ENCODE results near the gene CEP290.
"Not testable (repeated sequence)": the region's sequence is repeated elsewhere in the genome, so short reads cannot be mapped to it uniquely, and the experiment has no call there.

Gene CEP290

DNA sequence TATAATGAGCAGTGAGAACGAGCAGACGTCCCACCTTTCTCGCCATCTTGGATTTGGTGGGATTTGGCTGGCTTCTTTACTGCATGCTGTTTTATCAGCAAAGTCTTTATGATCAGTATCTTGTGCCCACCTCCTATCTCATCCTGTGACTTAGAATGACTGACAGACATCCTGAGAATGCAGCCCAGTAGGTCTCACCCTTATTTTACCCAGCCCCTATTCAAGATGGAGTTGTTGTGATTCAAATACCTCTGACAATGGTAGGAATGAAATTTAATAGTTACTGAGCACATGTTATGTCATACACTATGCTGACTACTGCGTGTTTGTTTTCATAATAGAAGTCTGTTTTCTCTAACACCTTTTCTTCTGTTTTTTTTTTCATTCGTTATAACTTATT lies 2.1 kb upstream of the CEP290 start:
- no peak for DNase-seq

DNA sequence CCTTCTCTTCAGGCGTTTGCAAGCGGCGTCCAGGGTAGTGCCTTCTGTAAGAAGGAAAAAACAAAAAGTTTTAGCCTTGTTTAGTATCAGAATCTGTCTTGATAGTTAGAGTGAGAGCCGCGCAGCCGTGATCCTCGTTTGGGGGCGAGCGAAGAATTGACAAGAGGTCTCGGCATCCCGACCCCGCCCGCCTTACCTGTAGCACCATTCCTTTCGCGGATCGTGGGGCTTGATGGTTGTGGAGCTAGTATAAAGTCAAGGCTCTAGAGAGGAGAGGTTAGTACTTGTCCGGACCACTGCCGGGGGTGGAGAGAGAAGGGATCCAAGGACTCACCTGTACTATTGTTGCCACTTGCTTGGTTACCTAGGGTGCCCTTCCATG lies 713 bp upstream of the CEP290 start:
- no peak for DNase-seq

DNA sequence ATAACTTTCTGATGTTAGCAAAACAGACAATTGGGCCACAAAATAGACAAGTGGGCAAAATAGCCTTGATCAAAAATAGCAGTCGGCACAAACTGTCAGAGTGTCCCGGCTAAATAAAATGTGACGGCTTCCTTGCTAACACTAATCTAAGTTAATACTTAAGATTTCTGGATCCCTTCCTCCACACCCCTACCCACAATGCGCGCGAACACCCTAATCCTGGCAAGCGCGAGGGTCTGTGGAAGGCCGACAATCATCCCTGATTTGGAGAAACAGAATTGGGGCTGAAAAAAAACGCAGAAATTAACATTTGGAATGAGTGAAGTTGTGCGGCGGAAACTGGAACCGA lies 489 bp downstream of the CEP290 start:
- DNase-seq: no peak

GRCh38 chr12:88139711-88140110 lies 2.2 kb downstream of the CEP290 start:
- DNase-seq: not testable (repeated sequence)

GRCh38 chr12:88133181-88133580 lies 8.7 kb downstream of the CEP290 start:
- not testable (repeated sequence) for DNase-seq

GRCh38 chr12:88132392-88132791 lies 9.5 kb downstream of the CEP290 start:
- no peak for DNase-seq

- DNase-seq: no peak
These were observed 14.0 kb downstream of the CEP290 start for GRCh38 chr12:88127855-88128254.

GRCh38 chr12:88127099-88127498 lies 14.8 kb downstream of the CEP290 start:
- DNase-seq: no peak

- DNase-seq: no peak
These were observed 19.2 kb downstream of the CEP290 start for GRCh38 chr12:88122666-88123065.

- no peak for DNase-seq
These were observed 28.0 kb downstream of the CEP290 start for GRCh38 chr12:88113871-88114270.

DNA sequence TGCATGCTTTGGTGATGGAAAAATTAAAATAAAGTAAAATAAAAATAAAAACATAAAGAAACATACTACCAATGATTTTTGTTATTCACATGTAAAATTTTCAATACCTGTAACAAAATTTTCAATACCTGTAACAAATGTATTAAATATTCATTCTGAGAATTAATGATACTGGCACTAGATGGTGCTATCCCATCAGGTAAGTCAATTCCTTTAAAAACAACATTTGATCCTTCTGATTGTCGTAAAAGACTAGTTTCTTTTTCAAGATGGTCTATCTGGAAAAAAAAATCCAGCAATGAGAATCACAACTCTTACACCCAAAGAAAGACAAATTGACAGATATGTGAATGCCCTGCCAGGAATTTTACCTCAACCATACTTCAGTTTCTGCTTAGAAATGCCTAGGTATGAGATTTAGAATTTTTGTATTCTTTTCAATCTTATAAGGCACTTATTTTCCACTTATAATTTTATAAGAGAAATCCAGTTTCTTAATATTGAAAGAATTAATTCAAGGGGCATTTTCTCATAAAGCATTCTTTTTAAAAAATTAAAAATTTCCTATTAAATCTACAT lies 30.7 kb downstream of the CEP290 start:
- DNase-seq: no peak

DNA sequence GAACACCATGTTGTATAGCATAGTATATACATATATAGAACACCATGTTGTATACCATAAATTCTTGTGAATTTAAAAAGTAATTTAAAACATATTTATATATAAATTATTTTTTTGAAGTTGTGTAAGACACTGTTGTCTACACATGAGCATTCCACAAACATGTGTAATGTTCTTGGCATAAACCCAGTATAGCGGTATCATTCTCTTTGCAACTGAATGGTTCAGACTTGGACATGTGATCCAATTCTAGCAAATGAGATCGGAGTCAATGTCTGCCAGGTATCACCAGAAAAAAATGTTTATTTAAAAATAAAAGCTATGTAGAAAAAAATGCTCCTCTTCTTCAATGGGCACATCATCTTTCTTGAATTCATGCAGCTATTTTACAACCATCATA lies 33.9 kb downstream of the CEP290 start:
- no peak for DNase-seq

GRCh38 chr12:88093573-88093972 lies 48.3 kb downstream of the CEP290 start:
- no peak for DNase-seq

- DNase-seq: no peak
These were observed 49.1 kb downstream of the CEP290 start for GRCh38 chr12:88092771-88093170.

DNA sequence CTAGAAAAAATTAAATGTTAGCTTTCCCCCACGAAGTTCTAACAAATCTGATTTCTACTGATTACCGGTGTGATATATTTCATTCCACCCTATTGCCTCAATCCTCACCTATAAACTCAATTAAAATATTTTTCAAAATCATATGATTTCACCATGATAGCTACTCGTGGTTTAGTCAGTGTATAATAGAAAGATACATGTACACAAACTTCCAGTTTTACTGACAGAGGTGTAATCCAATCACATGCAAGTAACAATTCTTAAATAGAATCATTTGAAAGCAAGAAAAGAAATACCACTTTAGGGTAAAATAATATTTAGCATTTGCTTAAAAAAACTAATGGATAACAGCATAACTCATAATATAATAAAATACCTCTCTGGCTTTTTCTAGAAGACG lies 57.7 kb downstream of the CEP290 start:
- no peak for DNase-seq

- DNase-seq: no peak
These were observed 58.3 kb downstream of the CEP290 start for GRCh38 chr12:88083634-88084033.

GRCh38 chr12:88081247-88081646 lies 60.6 kb downstream of the CEP290 start:
- DNase-seq: no peak

- no peak for DNase-seq
These were observed 74.6 kb downstream of the CEP290 start for GRCh38 chr12:88067301-88067700.

DNA sequence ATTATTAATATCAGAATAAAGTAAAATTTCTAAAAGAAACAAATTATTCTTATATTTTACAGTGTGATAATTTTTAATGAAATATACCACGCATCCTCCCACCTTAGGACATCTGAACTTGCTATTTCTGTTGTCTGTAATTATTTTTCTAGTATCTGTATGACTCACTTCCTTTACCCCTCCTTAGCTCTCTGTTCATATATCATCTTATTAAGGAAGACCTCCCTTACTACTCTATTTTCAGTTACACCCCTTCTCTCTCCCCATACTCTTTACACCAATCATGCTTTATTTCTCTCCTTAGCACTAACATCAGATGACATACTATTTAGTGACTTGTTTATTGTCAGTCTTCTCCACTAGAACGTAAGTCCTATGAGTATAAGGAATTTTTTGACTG lies 78.5 kb downstream of the CEP290 start:
- no peak for DNase-seq

GRCh38 chr12:88062474-88062873 lies 79.4 kb downstream of the CEP290 start:
- no peak for DNase-seq

DNA sequence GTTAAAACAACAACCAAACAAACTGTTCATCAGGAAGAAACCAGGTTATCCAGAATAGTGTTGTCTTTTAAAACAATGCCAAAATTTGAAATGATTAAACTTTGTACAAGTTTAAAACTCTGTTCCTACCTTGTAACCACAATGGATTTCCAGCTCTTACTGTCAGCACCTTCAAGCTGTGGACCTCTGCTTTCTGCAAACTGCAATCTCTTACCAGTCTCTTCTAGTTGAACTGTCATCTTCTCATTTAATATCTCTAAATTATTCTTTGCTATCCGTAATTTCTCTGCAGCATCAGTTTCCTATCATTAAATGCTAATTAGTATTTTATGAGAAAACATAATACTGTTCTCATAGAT lies 83.2 kb downstream of the CEP290 start:
- DNase-seq: no peak

DNA sequence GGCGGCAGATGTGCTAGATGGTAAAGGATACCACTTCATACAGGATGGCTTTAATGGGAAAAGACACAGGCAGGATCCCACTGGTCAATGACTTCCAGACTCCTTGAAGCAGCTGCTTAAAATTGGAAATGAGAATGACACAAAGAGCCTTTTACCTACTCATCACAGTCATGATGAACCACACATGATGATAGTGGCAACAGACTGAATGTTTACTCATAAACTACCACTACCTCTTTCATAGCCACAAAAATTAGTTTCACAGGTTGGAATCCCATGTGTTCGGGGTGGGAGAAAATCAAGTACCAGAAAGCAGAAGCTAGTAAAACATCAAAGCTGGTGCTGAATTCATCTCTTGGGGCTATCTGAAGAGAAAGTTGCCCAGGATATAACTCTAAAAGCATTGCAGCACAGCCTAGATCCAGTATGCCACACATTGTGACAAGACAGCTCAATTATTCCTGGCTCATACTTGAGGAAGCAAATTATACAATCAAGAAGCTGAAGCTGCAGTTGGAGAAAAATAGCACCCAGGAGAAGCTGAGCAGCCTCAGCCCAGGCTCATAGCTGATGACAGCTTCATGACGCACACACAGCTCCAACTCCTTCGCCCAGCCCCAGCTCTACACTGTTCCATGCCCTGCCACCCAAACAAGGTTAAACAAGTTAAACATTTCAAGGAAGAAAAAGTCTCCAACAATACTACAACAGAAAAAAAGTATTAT lies 83.7 kb downstream of the CEP290 start:
- no peak for DNase-seq

DNA sequence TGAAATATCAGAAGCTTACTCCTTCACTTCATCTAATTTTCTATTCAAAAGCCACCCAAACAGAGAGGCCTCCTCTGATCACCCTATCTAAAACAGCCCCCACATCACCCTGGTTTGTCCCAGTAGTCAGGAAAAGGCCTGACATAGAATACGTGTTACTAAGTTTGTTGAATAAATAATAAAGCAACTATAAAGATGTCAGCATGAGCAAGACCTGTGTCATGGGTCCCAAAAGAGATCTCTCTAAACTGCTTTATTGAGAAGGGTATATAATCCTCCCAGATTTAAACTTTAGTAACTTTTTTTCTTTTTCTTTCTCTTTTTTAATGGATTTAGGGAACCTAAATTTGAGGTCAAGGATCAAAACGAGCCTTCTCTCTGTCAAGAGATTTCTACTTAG lies 85.3 kb downstream of the CEP290 start:
- no peak for DNase-seq

DNA sequence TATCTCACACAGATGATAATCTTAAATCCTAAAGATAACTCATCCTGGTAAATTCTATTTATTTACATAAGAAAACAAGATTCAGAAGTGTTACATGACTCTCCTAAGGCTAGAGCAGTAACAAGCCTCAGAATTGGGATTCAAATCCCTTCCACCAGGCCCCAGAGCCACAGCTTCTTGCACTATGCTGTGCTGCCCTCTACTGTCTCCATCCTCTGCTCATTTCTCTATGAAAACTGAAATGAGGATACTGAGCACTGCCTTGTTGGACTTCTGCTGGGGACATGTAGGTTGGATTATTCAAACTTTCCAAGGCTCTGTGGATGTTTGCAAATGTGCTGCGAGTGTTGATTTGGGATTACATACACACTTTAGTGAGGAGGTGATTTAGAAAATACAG lies 89.2 kb downstream of the CEP290 start:
- DNase-seq: peak; percentile 7

- no peak for DNase-seq
These were observed 97.9 kb downstream of the CEP290 start for GRCh38 chr12:88044035-88044434.
